ENCODE data around the gene RNASEH2B. TPM values are rescaled to one million over a fixed set of nuclear protein-coding genes. Genes with fewer than 3 reads are reported as not detected.

RNASEH2B gene
- total RNA-seq, 1 donor from 2014 or later: 20.0 TPM

GRCh38 chr13:51000571-51001260 is 91.1 kb downstream of the RNASEH2B start:
- Mint-ChIP-seq H3K9me3 (ENCODE audit: unreplicated experiment) (no peaks in the 10 kb centered on the region), H3K27me3 (ENCODE audit: unreplicated experiment) (peaks cover 45% of the 10 kb centered on the region), H3K27ac (ENCODE audit: unreplicated experiment) (no peak overlapping the region), H3K4me1 (ENCODE audit: unreplicated experiment) (no peaks in the 10 kb centered on the region), H3K36me3 (ENCODE audit: unreplicated experiment) (no peaks in the 10 kb centered on the region), H3K4me3 (ENCODE audit: unreplicated experiment) (no peak overlapping the region)
- DNase-seq (ENCODE audit: extremely low spot score, unreplicated experiment): no peak
- TF ChIP-seq, protein P1, sequence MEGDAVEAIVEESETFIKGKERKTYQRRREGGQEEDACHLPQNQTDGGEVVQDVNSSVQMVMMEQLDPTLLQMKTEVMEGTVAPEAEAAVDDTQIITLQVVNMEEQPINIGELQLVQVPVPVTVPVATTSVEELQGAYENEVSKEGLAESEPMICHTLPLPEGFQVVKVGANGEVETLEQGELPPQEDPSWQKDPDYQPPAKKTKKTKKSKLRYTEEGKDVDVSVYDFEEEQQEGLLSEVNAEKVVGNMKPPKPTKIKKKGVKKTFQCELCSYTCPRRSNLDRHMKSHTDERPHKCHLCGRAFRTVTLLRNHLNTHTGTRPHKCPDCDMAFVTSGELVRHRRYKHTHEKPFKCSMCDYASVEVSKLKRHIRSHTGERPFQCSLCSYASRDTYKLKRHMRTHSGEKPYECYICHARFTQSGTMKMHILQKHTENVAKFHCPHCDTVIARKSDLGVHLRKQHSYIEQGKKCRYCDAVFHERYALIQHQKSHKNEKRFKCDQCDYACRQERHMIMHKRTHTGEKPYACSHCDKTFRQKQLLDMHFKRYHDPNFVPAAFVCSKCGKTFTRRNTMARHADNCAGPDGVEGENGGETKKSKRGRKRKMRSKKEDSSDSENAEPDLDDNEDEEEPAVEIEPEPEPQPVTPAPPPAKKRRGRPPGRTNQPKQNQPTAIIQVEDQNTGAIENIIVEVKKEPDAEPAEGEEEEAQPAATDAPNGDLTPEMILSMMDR (IDR thresholded peaks at IDR 0.05): no peak

DNA sequence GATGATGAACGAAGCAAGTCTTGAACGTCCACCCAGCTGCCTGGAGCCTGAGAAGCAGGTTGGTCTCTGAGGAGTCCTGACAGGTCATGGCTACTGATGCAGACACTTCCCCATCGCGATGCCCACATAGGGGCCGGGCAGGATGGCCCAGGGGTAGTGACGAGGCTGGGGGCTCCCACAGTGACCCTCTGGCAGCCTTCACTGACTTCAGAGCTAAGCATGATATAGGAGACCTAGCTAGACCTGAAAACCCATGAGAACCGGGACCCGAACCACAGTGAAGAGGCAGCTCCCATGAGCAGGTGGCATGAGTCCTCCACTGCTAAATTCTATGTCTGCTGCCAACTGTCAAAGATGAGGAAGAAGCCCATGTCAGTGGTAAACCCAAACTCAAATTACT is 91.7 kb downstream of the RNASEH2B start:
- no peaks in the 10 kb centered on the region for H3K9me3 Mint-ChIP-seq (ENCODE audit: unreplicated experiment)
- TF ChIP-seq, protein P1 (IDR thresholded peaks at IDR 0.05): no peak
- peaks cover 45% of the 10 kb centered on the region for H3K27me3 Mint-ChIP-seq (ENCODE audit: unreplicated experiment)
- H3K36me3 Mint-ChIP-seq (ENCODE audit: unreplicated experiment): no peaks in the 10 kb centered on the region
- no peaks in the 10 kb centered on the region for H3K4me1 Mint-ChIP-seq (ENCODE audit: unreplicated experiment)
- H3K27ac Mint-ChIP-seq (ENCODE audit: unreplicated experiment): no peak overlapping the region
- DNase-seq (ENCODE audit: extremely low spot score, unreplicated experiment): no peak
- no peak overlapping the region for H3K4me3 Mint-ChIP-seq (ENCODE audit: unreplicated experiment)

DNA sequence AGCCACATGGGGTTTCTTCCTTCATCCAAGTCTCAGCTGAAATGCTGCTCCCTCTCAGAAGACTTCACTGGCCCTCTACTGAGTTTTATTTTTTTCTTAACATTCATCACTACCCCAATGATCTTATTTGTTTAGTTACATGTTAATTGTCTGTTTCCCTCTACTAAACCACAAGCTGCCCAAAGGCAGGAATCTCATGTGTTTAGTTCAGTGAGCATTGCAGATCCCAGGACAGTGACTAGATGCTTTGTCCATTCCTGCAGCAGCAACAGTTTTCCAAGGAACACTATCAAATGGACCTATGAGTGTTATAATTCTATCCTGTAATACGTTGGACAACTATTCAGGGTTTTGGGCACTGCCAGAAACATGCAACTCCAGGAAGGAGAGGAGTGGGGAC is 93.1 kb downstream of the RNASEH2B start:
- H3K36me3 Mint-ChIP-seq (ENCODE audit: unreplicated experiment): no peaks in the 10 kb centered on the region
- no peak for DNase-seq (ENCODE audit: extremely low spot score, unreplicated experiment)
- no peak overlapping the region for H3K27ac Mint-ChIP-seq (ENCODE audit: unreplicated experiment)
- no peaks in the 10 kb centered on the region for H3K4me1 Mint-ChIP-seq (ENCODE audit: unreplicated experiment)
- TF ChIP-seq, protein P1 (IDR thresholded peaks at IDR 0.05): no peak
- no peak overlapping the region for H3K4me3 Mint-ChIP-seq (ENCODE audit: unreplicated experiment)
- H3K9me3 Mint-ChIP-seq (ENCODE audit: unreplicated experiment): no peaks in the 10 kb centered on the region
- peaks cover 32% of the 10 kb centered on the region for H3K27me3 Mint-ChIP-seq (ENCODE audit: unreplicated experiment)

GRCh38 chr13:51003642-51004041 is 94.1 kb downstream of the RNASEH2B start:
- Mint-ChIP-seq H3K9me3 (ENCODE audit: unreplicated experiment) (no peaks in the 10 kb centered on the region), H3K27me3 (ENCODE audit: unreplicated experiment) (peaks cover 26% of the 10 kb centered on the region), H3K27ac (ENCODE audit: unreplicated experiment) (no peak overlapping the region), H3K4me1 (ENCODE audit: unreplicated experiment) (no peaks in the 10 kb centered on the region), H3K4me3 (ENCODE audit: unreplicated experiment) (no peak overlapping the region), H3K36me3 (ENCODE audit: unreplicated experiment) (no peaks in the 10 kb centered on the region)
- TF ChIP-seq, protein P1 (IDR thresholded peaks at IDR 0.05): no peak
- DNase-seq (ENCODE audit: extremely low spot score, unreplicated experiment): peak; percentile 53

DNA sequence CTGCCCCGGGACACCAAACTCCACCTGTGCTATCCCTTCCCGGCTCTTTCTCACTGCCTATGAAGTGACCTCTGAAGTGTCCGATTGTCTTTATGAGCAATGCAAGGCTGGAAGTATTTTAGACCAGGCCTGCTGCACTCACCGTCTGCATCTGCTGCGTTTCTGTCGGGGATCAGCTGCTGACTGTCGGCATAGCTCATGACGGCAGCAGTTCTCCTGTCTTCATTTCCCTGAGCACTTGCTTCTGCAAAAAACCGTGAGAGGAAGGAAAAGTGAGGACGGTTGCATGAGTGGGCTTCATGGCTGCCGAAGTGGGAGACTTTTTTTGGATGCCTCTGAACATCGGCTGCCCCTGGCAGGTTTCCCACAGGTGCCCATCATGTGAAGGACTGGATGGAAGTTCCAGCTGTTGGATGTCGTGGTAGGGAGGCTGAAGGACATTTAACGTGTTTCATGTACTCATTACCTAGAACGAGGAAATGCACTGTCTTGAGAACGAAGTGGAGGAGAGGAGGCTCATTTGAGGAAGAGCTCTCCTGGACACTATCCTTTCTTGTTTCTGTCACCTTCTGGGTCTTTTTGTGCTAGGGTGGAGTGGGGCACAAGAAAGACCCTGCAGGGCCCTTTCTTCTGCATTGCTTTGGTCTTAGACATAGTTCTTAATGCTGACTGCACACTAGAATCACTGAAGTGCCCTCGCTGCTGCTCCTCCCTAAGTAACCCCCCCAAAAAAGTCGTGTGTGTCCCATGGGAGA is 94.7 kb downstream of the RNASEH2B start:
- Mint-ChIP-seq H3K36me3 (ENCODE audit: unreplicated experiment) (no peaks in the 10 kb centered on the region), H3K4me3 (ENCODE audit: unreplicated experiment) (no peak overlapping the region), H3K4me1 (ENCODE audit: unreplicated experiment) (no peaks in the 10 kb centered on the region), H3K27ac (ENCODE audit: unreplicated experiment) (no peak overlapping the region), H3K9me3 (ENCODE audit: unreplicated experiment) (no peaks in the 10 kb centered on the region), H3K27me3 (ENCODE audit: unreplicated experiment) (peaks cover 21% of the 10 kb centered on the region)
- DNase-seq (ENCODE audit: extremely low spot score, unreplicated experiment): peak; percentile 62
- TF ChIP-seq, protein P1 (IDR thresholded peaks at IDR 0.05): no peak
